DMS 273 treated with DMSO at 0.1 percent for 48 hours (cell line): ENCODE data around the gene WDR75.
"Not testable (repeated sequence)": the region's sequence is repeated elsewhere in the genome, so short reads cannot be mapped to it uniquely, and the experiment has no call there.

Source experiments
- DNase-seq: peaks from one replicate; lab custom pipeline; 2025; lab: John Stamatoyannopoulos, UW

The WDR75 gene

GRCh38 chr2:189440947-189441708 is at the start of gene WDR75:
Gene WDR75 (plus strand): TSS chr2:189441474. CDS start chr2:189441493, 19 bp downstream.
- DNase-seq: peak; percentile 93

- DNase-seq: no peak
Measured at GRCh38 chr2:189393440-189394111, 47.7 kb upstream of the WDR75 start.

GRCh38 chr2:189394525-189394924 is 46.7 kb upstream of the WDR75 start:
- no peak for DNase-seq

GRCh38 chr2:189402932-189403331 is 38.3 kb upstream of the WDR75 start:
- no peak for DNase-seq

GRCh38 chr2:189406586-189407233 is 34.6 kb upstream of the WDR75 start:
- no peak for DNase-seq

- DNase-seq: no peak
Measured at GRCh38 chr2:189407281-189408209, 33.7 kb upstream of the WDR75 start.

- no peak for DNase-seq
Measured at GRCh38 chr2:189408294-189408693, 33.0 kb upstream of the WDR75 start.

GRCh38 chr2:189409131-189409530 is 32.1 kb upstream of the WDR75 start:
- no peak for DNase-seq

- DNase-seq: no peak
Measured at GRCh38 chr2:189409647-189410046, 31.6 kb upstream of the WDR75 start.

GRCh38 chr2:189411860-189412259 is 29.4 kb upstream of the WDR75 start:
- no peak for DNase-seq

GRCh38 chr2:189412330-189412953 is 28.8 kb upstream of the WDR75 start:
- DNase-seq: no peak

- no peak for DNase-seq
Measured at GRCh38 chr2:189413249-189413648, 28.0 kb upstream of the WDR75 start.

- DNase-seq: no peak
Measured at GRCh38 chr2:189421644-189422043, 19.6 kb upstream of the WDR75 start.

- DNase-seq: no peak
Measured at GRCh38 chr2:189424961-189425360, 16.3 kb upstream of the WDR75 start.

- no peak for DNase-seq
Measured at GRCh38 chr2:189425676-189426075, 15.6 kb upstream of the WDR75 start.

GRCh38 chr2:189426886-189427285 is 14.4 kb upstream of the WDR75 start:
- DNase-seq: no peak

- no peak for DNase-seq
Measured at GRCh38 chr2:189427872-189428271, 13.4 kb upstream of the WDR75 start.

- not testable (repeated sequence) for DNase-seq
Measured at GRCh38 chr2:189430448-189430847, 10.8 kb upstream of the WDR75 start.

- not testable (repeated sequence) for DNase-seq
Measured at GRCh38 chr2:189435803-189436202, 5.5 kb upstream of the WDR75 start.

GRCh38 chr2:189437926-189438325 is 3.3 kb upstream of the WDR75 start:
- DNase-seq: no peak

GRCh38 chr2:189439342-189439741 is 1.9 kb upstream of the WDR75 start:
- DNase-seq: no peak

- no peak for DNase-seq
Measured at GRCh38 chr2:189440644-189440946, 679 bp upstream of the WDR75 start.
